Neural cell (in vitro differentiated cells): ENCODE measurements around the gene EP400. TPM values are rescaled to one million over a fixed set of nuclear protein-coding genes. Genes with fewer than 3 reads are reported as not detected.

Source experiments
- H2AFZ ChIP-seq: fragments of 200-600, 300-800 bp; sonication (generic), shearing (Covaris generic); 2 replicates; pipeline ENCODE4 v1.6.0; 2014; ENCODE audit warnings: low read depth, mild to moderate bottlenecking, antibody characterized with exemption, low read length, moderate library complexity
- H3F3A ChIP-seq: fragments of 200-600 bp; shearing (Covaris generic); 2 replicates; pipeline ENCODE4 v1.6.1; 2016; ENCODE audit warnings: mild to moderate bottlenecking, moderate library complexity, mixed read lengths, antibody characterized with exemption, low read length; ENCODE audit not compliant: insufficient read depth, poor library complexity, severe bottlenecking
- H3K27ac ChIP-seq: fragments of 200-600, 300-800 bp; sonication (generic), shearing (Covaris generic); 2 replicates; pipeline ENCODE4 v1.5.1; 2014; ENCODE audit warnings: mild to moderate bottlenecking, low read length, moderate library complexity
- H3K27me3 ChIP-seq: fragments of 300-800, 200-600 bp; sonication (generic), shearing (Covaris generic); 2 replicates; pipeline ENCODE4 v1.6.0; 2014; ENCODE audit warnings: mild to moderate bottlenecking, low read depth, low read length, moderate library complexity; ENCODE audit not compliant: insufficient read depth
- H3K36me3 ChIP-seq: fragments of 300-800, 200-600 bp; sonication (generic), shearing (Covaris generic); 2 replicates; pipeline ENCODE4 v1.5.1; 2014; ENCODE audit warnings: mild to moderate bottlenecking, antibody characterized with exemption, low read length, moderate library complexity; ENCODE audit not compliant: insufficient read depth
- H3K4me2 ChIP-seq: fragments of 300-800, 200-600 bp; sonication (generic), shearing (Covaris generic); 2 replicates; pipeline ENCODE4 v1.6.0; 2014; ENCODE audit warnings: mild to moderate bottlenecking, low read length
- H3K4me3 ChIP-seq: fragments of 300-800, 200-600 bp; sonication (generic), shearing (Covaris generic); 2 replicates; pipeline ENCODE4 v1.5.1; 2014; ENCODE audit warnings: mild to moderate bottlenecking, low read length, moderate library complexity
- H3K79me2 ChIP-seq: fragments of 200-600 bp; shearing (Covaris generic); replicated peaks from 2 replicates; pipeline ENCODE4 v1.6.0; 2014; ENCODE audit warnings: mild to moderate bottlenecking, low read length, moderate library complexity; ENCODE audit not compliant: insufficient read depth
- H3K9ac ChIP-seq: fragments of 300-800, 200-600 bp; sonication (generic), shearing (Covaris generic); 2 replicates; pipeline ENCODE4 v1.6.1; 2016; ENCODE audit warnings: mild to moderate bottlenecking, low read length, mixed read lengths
- H3K9me2 ChIP-seq: fragments of 200-600 bp; shearing (Covaris generic); 2 replicates; pipeline ENCODE4 v1.6.1; 2016; ENCODE audit warnings: mild to moderate bottlenecking, low read length, mixed read lengths; ENCODE audit not compliant: insufficient read depth
- H3K9me3 ChIP-seq: fragments of 200-600, 300-800 bp; sonication (generic), shearing (Covaris generic); 2 replicates; pipeline ENCODE4 v1.6.1; 2016; ENCODE audit warnings: mild to moderate bottlenecking, mixed run types, low read length, moderate library complexity, mixed read lengths
- H4K20me1 ChIP-seq: fragments of 200-600 bp; shearing (Covaris generic); 2 replicates; pipeline ENCODE4 v1.6.1; 2016; ENCODE audit warnings: mild to moderate bottlenecking, mixed run types; ENCODE audit not compliant: insufficient read depth
- EP300 ChIP-seq: fragments of 450-650 bp; conservative IDR thresholded peaks from 2 replicates; pipeline ENCODE4 v1.6.1; 2014; ENCODE audit warnings: antibody characterized with exemption, mild to moderate bottlenecking, moderate library complexity; ENCODE audit not compliant: poor library complexity, severe bottlenecking
- EZH2 ChIP-seq: fragments of 200-600, 300-800 bp; shearing (Covaris generic), sonication (generic); IDR thresholded peaks from 2 replicates; pipeline ENCODE4 v1.6.1; 2014; ENCODE audit warnings: antibody characterized with exemption, low read length, borderline replicate concordance, mild to moderate bottlenecking; ENCODE audit not compliant: insufficient read depth, poor library complexity, severe bottlenecking
- MXI1 ChIP-seq: fragments of 450-650 bp; conservative IDR thresholded peaks from 2 replicates; pipeline ENCODE4 v1.6.1; 2014; ENCODE audit warnings: antibody characterized with exemption, mild to moderate bottlenecking; ENCODE audit not compliant: poor library complexity, severe bottlenecking
- POLR2AphosphoS5 ChIP-seq: IDR thresholded peaks from 2 replicates; pipeline ENCODE4 v1.6.1; 2012
- RAD21 ChIP-seq: fragments of 450-650 bp; conservative IDR thresholded peaks from 2 replicates; pipeline ENCODE4 v1.6.1; 2014; ENCODE audit warnings: antibody characterized with exemption, mild to moderate bottlenecking, moderate library complexity
- SMC3 ChIP-seq: fragments of 450-650 bp; conservative IDR thresholded peaks from 2 replicates; pipeline ENCODE4 v1.6.1; 2014; ENCODE audit warnings: antibody characterized with exemption, mild to moderate bottlenecking, moderate library complexity; ENCODE audit not compliant: poor library complexity
- TAF1 ChIP-seq: IDR thresholded peaks from 2 replicates; pipeline ENCODE4 v1.6.1; 2012; ENCODE audit warnings: low read depth
- polyA plus RNA-seq: library from polyadenylated mRNA; depleted of rRNA; stranded (reverse); fragments of >200 nt; gene quantifications from 2 replicates; pipeline ENCODE4 v1.2.3, GENCODE V29; 2014
- TF ChIP-seq, protein P1 (sequence below): fragments of 450-650 bp; IDR thresholded peaks from 2 replicates; pipeline ENCODE4 v1.5.1; 2014; ENCODE audit warnings: antibody characterized with exemption, mild to moderate bottlenecking, moderate library complexity; ENCODE audit not compliant: poor library complexity, severe bottlenecking
- TF ChIP-seq, protein P2 (sequence below): IDR thresholded peaks from 2 replicates; pipeline ENCODE4 v1.6.1; 2012; ENCODE audit warnings: borderline replicate concordance

The EP400 gene
- polyA plus RNA-seq, 1 donor from 2014 or later: 19.4 TPM

DNA sequence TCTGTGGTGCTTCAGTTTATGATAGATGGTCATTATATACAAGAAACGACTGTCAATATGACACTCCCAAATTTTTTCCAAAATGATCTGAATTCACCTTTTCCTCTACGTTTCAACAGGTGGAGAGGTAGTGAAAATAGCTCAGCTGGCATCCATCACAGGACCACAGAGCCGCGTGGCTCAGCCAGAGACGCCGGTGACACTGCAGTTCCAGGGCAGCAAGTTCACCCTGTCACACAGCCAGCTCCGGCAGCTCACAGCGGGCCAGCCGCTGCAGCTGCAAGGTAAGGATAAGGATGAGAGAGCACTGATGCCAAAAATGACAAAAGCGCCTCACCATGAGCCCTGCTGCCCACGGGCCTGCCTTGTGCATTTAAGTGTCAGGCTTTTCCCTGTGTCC lies 73.9 kb downstream of the EP400 start:
- no peaks in the 10 kb centered on the region for H3K27me3 ChIP-seq
- no peaks in the 10 kb centered on the region for H3K9me2 ChIP-seq
- no peak overlapping the region for H3K27ac ChIP-seq
- H3K9me3 ChIP-seq: no peaks in the 10 kb centered on the region
- no peaks in the 10 kb centered on the region for H3F3A ChIP-seq
- H3K4me2 ChIP-seq: no peak overlapping the region
- TF ChIP-seq, protein P1, sequence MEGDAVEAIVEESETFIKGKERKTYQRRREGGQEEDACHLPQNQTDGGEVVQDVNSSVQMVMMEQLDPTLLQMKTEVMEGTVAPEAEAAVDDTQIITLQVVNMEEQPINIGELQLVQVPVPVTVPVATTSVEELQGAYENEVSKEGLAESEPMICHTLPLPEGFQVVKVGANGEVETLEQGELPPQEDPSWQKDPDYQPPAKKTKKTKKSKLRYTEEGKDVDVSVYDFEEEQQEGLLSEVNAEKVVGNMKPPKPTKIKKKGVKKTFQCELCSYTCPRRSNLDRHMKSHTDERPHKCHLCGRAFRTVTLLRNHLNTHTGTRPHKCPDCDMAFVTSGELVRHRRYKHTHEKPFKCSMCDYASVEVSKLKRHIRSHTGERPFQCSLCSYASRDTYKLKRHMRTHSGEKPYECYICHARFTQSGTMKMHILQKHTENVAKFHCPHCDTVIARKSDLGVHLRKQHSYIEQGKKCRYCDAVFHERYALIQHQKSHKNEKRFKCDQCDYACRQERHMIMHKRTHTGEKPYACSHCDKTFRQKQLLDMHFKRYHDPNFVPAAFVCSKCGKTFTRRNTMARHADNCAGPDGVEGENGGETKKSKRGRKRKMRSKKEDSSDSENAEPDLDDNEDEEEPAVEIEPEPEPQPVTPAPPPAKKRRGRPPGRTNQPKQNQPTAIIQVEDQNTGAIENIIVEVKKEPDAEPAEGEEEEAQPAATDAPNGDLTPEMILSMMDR: no peak
- TF ChIP-seq POLR2AphosphoS5: no peak
- no peak for TF ChIP-seq MXI1
- H4K20me1 ChIP-seq: no peaks in the 10 kb centered on the region
- H3K36me3 ChIP-seq: no peaks in the 10 kb centered on the region
- no peak overlapping the region for H2AFZ ChIP-seq
- no peak overlapping the region for H3K4me3 ChIP-seq
- H3K9ac ChIP-seq: no peak overlapping the region
- H3K79me2 ChIP-seq: no peaks in the 10 kb centered on the region

DNA sequence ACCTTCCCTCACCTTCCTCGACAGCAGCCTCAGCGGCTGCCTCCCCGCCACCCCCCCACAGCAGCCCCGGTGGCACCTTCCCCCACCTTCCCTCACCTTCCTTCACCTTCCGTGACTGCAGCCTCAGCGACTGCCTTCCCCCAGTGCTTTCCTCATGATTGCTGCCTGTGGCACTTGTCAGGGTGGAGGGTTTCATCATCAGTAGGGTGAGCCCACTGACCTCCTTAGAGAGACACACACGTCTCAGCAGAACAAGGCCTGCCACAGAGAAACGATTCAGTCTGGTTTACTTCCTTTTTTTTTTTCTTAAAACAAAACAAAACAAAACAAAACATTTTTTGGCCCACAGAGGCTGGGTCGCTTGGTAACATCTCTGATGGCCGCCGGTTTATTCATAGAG lies 75.0 kb downstream of the EP400 start:
- no peak for TF ChIP-seq EP300
- no peak for TF ChIP-seq MXI1
- TF ChIP-seq, protein P2, sequence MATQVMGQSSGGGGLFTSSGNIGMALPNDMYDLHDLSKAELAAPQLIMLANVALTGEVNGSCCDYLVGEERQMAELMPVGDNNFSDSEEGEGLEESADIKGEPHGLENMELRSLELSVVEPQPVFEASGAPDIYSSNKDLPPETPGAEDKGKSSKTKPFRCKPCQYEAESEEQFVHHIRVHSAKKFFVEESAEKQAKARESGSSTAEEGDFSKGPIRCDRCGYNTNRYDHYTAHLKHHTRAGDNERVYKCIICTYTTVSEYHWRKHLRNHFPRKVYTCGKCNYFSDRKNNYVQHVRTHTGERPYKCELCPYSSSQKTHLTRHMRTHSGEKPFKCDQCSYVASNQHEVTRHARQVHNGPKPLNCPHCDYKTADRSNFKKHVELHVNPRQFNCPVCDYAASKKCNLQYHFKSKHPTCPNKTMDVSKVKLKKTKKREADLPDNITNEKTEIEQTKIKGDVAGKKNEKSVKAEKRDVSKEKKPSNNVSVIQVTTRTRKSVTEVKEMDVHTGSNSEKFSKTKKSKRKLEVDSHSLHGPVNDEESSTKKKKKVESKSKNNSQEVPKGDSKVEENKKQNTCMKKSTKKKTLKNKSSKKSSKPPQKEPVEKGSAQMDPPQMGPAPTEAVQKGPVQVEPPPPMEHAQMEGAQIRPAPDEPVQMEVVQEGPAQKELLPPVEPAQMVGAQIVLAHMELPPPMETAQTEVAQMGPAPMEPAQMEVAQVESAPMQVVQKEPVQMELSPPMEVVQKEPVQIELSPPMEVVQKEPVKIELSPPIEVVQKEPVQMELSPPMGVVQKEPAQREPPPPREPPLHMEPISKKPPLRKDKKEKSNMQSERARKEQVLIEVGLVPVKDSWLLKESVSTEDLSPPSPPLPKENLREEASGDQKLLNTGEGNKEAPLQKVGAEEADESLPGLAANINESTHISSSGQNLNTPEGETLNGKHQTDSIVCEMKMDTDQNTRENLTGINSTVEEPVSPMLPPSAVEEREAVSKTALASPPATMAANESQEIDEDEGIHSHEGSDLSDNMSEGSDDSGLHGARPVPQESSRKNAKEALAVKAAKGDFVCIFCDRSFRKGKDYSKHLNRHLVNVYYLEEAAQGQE: no peak
- TF ChIP-seq SMC3: no peak
- TF ChIP-seq EZH2: no peak
- TF ChIP-seq TAF1: no peak
- no peaks in the 10 kb centered on the region for H3F3A ChIP-seq
- no peaks in the 10 kb centered on the region for H4K20me1 ChIP-seq
- H3K79me2 ChIP-seq: no peaks in the 10 kb centered on the region
- H3K4me2 ChIP-seq: no peak overlapping the region
- H3K9ac ChIP-seq: no peak overlapping the region
- H3K36me3 ChIP-seq: no peaks in the 10 kb centered on the region
- no peaks in the 10 kb centered on the region for H3K27me3 ChIP-seq
- H3K9me2 ChIP-seq: no peaks in the 10 kb centered on the region
- no peak overlapping the region for H3K4me3 ChIP-seq
- no peaks in the 10 kb centered on the region for H3K9me3 ChIP-seq
- H3K27ac ChIP-seq: no peak overlapping the region
- no peak overlapping the region for H2AFZ ChIP-seq

DNA sequence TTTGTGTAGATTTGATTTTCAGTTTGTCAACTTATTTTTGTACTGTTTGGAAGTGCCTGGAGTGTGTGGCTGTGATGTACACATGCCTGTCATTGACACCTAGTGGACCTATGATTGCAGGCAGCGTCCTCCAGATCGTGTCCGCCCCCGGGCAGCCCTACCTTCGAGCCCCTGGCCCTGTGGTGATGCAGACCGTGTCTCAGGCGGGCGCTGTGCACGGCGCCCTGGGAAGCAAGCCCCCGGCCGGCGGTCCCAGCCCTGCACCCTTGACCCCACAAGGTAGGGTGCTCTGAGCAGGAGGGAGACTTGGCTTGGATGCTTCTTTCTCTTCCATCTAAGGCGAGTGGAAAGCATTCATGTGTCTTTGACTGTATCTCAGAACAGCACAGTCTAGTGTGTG lies 75.8 kb downstream of the EP400 start:
- H3K4me3 ChIP-seq: no peak overlapping the region
- H2AFZ ChIP-seq: no peak overlapping the region
- H3F3A ChIP-seq: no peaks in the 10 kb centered on the region
- TF ChIP-seq EP300 (no peak), POLR2AphosphoS5 (no peak), EZH2 (no peak), TAF1 (no peak), RAD21 (no peak), SMC3 (no peak), MXI1 (no peak)
- TF ChIP-seq, protein P2: no peak
- TF ChIP-seq, protein P1: no peak
- H3K27me3 ChIP-seq: no peaks in the 10 kb centered on the region
- no peaks in the 10 kb centered on the region for H4K20me1 ChIP-seq
- H3K79me2 ChIP-seq: no peaks in the 10 kb centered on the region
- no peaks in the 10 kb centered on the region for H3K9me3 ChIP-seq
- no peak overlapping the region for H3K27ac ChIP-seq
- H3K4me2 ChIP-seq: no peak overlapping the region
- H3K36me3 ChIP-seq: no peaks in the 10 kb centered on the region
- no peaks in the 10 kb centered on the region for H3K9me2 ChIP-seq
- no peak overlapping the region for H3K9ac ChIP-seq
